Activated naive CD8-positive, alpha-beta T cell treated with anti-CD3 and anti-CD28 coated beads for 36 hours (primary cell): ENCODE measurements around the gene DSCAM. TPM values are rescaled to one million over a fixed set of nuclear protein-coding genes. Genes with fewer than 3 reads are reported as not detected.

ENCODE experiments used
- DNase-seq: peaks from one replicate; pipeline ENCODE4 v3.0.0; 2021
- H3K27ac Mint-ChIP-seq: one replicate; pipeline ENCODE4 v1.8.0; 2022; ENCODE audit warnings: mild to moderate bottlenecking, moderate library complexity, mixed read lengths
- H3K27me3 Mint-ChIP-seq: one replicate; pipeline ENCODE4 v1.8.0; 2022; ENCODE audit warnings: mild to moderate bottlenecking, mixed read lengths
- H3K36me3 Mint-ChIP-seq: one replicate; pipeline ENCODE4 v1.8.0; 2021; ENCODE audit warnings: mild to moderate bottlenecking, mixed read lengths
- H3K4me1 Mint-ChIP-seq: one replicate; pipeline ENCODE4 v1.8.0; 2021; ENCODE audit warnings: mixed read lengths
- H3K4me3 Mint-ChIP-seq: one replicate; pipeline ENCODE4 v1.8.0; 2022; ENCODE audit warnings: mild to moderate bottlenecking, moderate library complexity, mixed read lengths
- H3K9me3 Mint-ChIP-seq: one replicate; pipeline ENCODE4 v1.8.0; 2022; ENCODE audit warnings: mixed read lengths
- total RNA-seq, 2 experiments: library from RNA; stranded (reverse); gene quantifications; one replicate each; pipeline ENCODE4 v1.2.3, GENCODE V29; 2021

The DSCAM gene
- total RNA-seq, 2 experiments from 2014 or later, result not detected

- H3K9me3 Mint-ChIP-seq, result peaks cover 6% of the 10 kb centered on the region
Observed at GRCh38 chr21:40254540-40255465, 592.2 kb downstream of the DSCAM start.

GRCh38 chr21:40253112-40253511 lies 593.8 kb downstream of the DSCAM start:
- Mint-ChIP-seq H3K27ac (no peak overlapping the region), H3K27me3 (no peaks in the 10 kb centered on the region), H3K4me3 (no peak overlapping the region), H3K4me1 (no peaks in the 10 kb centered on the region), H3K36me3 (no peaks in the 10 kb centered on the region), H3K9me3 (peaks cover 13% of the 10 kb centered on the region)
- no peak for DNase-seq

More at GRCh38 chr21:40254540-40255465, 592.2 kb downstream of the DSCAM start:
- H3K27me3 Mint-ChIP-seq, result no peaks in the 10 kb centered on the region
- no peak for DNase-seq
- H3K36me3 Mint-ChIP-seq, result no peaks in the 10 kb centered on the region
- no peaks in the 10 kb centered on the region for H3K4me1 Mint-ChIP-seq
- no peak overlapping the region for H3K27ac Mint-ChIP-seq
- H3K4me3 Mint-ChIP-seq, result no peak overlapping the region

GRCh38 chr21:40250514-40251294 lies 596.3 kb downstream of the DSCAM start:
- peaks cover 18% of the 10 kb centered on the region for H3K9me3 Mint-ChIP-seq

GRCh38 chr21:40244981-40245380 lies 602.0 kb downstream of the DSCAM start:
- no peak for DNase-seq
- H3K36me3 Mint-ChIP-seq, result no peaks in the 10 kb centered on the region
- no peak overlapping the region for H3K4me3 Mint-ChIP-seq
- peaks cover 14% of the 10 kb centered on the region for H3K9me3 Mint-ChIP-seq
- no peak overlapping the region for H3K27ac Mint-ChIP-seq
- H3K4me1 Mint-ChIP-seq, result no peaks in the 10 kb centered on the region
- no peaks in the 10 kb centered on the region for H3K27me3 Mint-ChIP-seq

More at GRCh38 chr21:40250514-40251294, 596.3 kb downstream of the DSCAM start:
- Mint-ChIP-seq H3K36me3 (no peaks in the 10 kb centered on the region), H3K27ac (no peak overlapping the region), H3K4me1 (no peaks in the 10 kb centered on the region), H3K27me3 (no peaks in the 10 kb centered on the region), H3K4me3 (no peak overlapping the region)
- DNase-seq, result no peak

- H3K27me3 Mint-ChIP-seq, result no peaks in the 10 kb centered on the region
- no peaks in the 10 kb centered on the region for H3K4me1 Mint-ChIP-seq
- peaks cover 11% of the 10 kb centered on the region for H3K9me3 Mint-ChIP-seq
Observed at GRCh38 chr21:40243685-40244084, 603.3 kb downstream of the DSCAM start.

GRCh38 chr21:40242586-40243265 lies 604.2 kb downstream of the DSCAM start:
- no peaks in the 10 kb centered on the region for H3K27me3 Mint-ChIP-seq
- DNase-seq, result no peak
- H3K27ac Mint-ChIP-seq, result no peak overlapping the region
- H3K4me1 Mint-ChIP-seq, result no peaks in the 10 kb centered on the region
- no peak overlapping the region for H3K4me3 Mint-ChIP-seq
- peaks cover 6% of the 10 kb centered on the region for H3K9me3 Mint-ChIP-seq
- H3K36me3 Mint-ChIP-seq, result no peaks in the 10 kb centered on the region

More at GRCh38 chr21:40243685-40244084, 603.3 kb downstream of the DSCAM start:
- no peak overlapping the region for H3K27ac Mint-ChIP-seq
- H3K4me3 Mint-ChIP-seq, result no peak overlapping the region
- DNase-seq, result no peak
- H3K36me3 Mint-ChIP-seq, result no peaks in the 10 kb centered on the region

- peaks cover 2% of the 10 kb centered on the region for H3K9me3 Mint-ChIP-seq
- no peaks in the 10 kb centered on the region for H3K4me1 Mint-ChIP-seq
- no peaks in the 10 kb centered on the region for H3K36me3 Mint-ChIP-seq
- H3K4me3 Mint-ChIP-seq, result no peak overlapping the region
- DNase-seq, result no peak
- H3K27me3 Mint-ChIP-seq, result peaks cover 9% of the 10 kb centered on the region
- no peak overlapping the region for H3K27ac Mint-ChIP-seq
Observed at GRCh38 chr21:40235528-40235927, 611.4 kb downstream of the DSCAM start.

- H3K36me3 Mint-ChIP-seq, result no peaks in the 10 kb centered on the region
- no peaks in the 10 kb centered on the region for H3K9me3 Mint-ChIP-seq
- DNase-seq, result no peak
- no peaks in the 10 kb centered on the region for H3K4me1 Mint-ChIP-seq
- no peak overlapping the region for H3K4me3 Mint-ChIP-seq
- no peak overlapping the region for H3K27ac Mint-ChIP-seq
- peaks cover 9% of the 10 kb centered on the region for H3K27me3 Mint-ChIP-seq
Observed at GRCh38 chr21:40231979-40232378, 615.0 kb downstream of the DSCAM start.

- no peak overlapping the region for H3K4me3 Mint-ChIP-seq
- no peaks in the 10 kb centered on the region for H3K9me3 Mint-ChIP-seq
Observed at GRCh38 chr21:40227096-40227495, 619.9 kb downstream of the DSCAM start.

GRCh38 chr21:40215941-40216340 lies 631.0 kb downstream of the DSCAM start:
- no peaks in the 10 kb centered on the region for H3K4me1 Mint-ChIP-seq
- no peak overlapping the region for H3K27ac Mint-ChIP-seq
- DNase-seq, result no peak
- H3K27me3 Mint-ChIP-seq, result peaks cover 8% of the 10 kb centered on the region
- H3K36me3 Mint-ChIP-seq, result no peaks in the 10 kb centered on the region
- H3K9me3 Mint-ChIP-seq, result no peaks in the 10 kb centered on the region
- no peak overlapping the region for H3K4me3 Mint-ChIP-seq

More at GRCh38 chr21:40227096-40227495, 619.9 kb downstream of the DSCAM start:
- peaks cover 8% of the 10 kb centered on the region for H3K27me3 Mint-ChIP-seq
- no peaks in the 10 kb centered on the region for H3K4me1 Mint-ChIP-seq
- H3K36me3 Mint-ChIP-seq, result no peaks in the 10 kb centered on the region
- no peak for DNase-seq
- H3K27ac Mint-ChIP-seq, result no peak overlapping the region

- no peak overlapping the region for H3K4me3 Mint-ChIP-seq
- no peaks in the 10 kb centered on the region for H3K9me3 Mint-ChIP-seq
- no peaks in the 10 kb centered on the region for H3K36me3 Mint-ChIP-seq
- H3K4me1 Mint-ChIP-seq, result no peaks in the 10 kb centered on the region
- no peak overlapping the region for H3K27ac Mint-ChIP-seq
- no peaks in the 10 kb centered on the region for H3K27me3 Mint-ChIP-seq
- DNase-seq, result no peak
Observed at GRCh38 chr21:40210251-40210650, 636.7 kb downstream of the DSCAM start.

- Mint-ChIP-seq H3K27ac (no peak overlapping the region), H3K9me3 (no peaks in the 10 kb centered on the region), H3K4me1 (no peaks in the 10 kb centered on the region), H3K36me3 (no peaks in the 10 kb centered on the region), H3K27me3 (peaks cover 3% of the 10 kb centered on the region), H3K4me3 (no peak overlapping the region)
- DNase-seq, result no peak
Observed at GRCh38 chr21:40208948-40209345, 638.0 kb downstream of the DSCAM start.

- Mint-ChIP-seq H3K36me3 (no peaks in the 10 kb centered on the region), H3K27me3 (peaks cover 3% of the 10 kb centered on the region), H3K9me3 (no peaks in the 10 kb centered on the region), H3K4me3 (no peak overlapping the region), H3K27ac (no peak overlapping the region), H3K4me1 (no peaks in the 10 kb centered on the region)
- no peak for DNase-seq
Observed at GRCh38 chr21:40208206-40208947, 638.6 kb downstream of the DSCAM start.

- DNase-seq, result no peak
- no peak overlapping the region for H3K27ac Mint-ChIP-seq
- H3K4me3 Mint-ChIP-seq, result no peak overlapping the region
- no peaks in the 10 kb centered on the region for H3K4me1 Mint-ChIP-seq
- H3K27me3 Mint-ChIP-seq, result peaks cover 3% of the 10 kb centered on the region
- H3K9me3 Mint-ChIP-seq, result peaks cover 2% of the 10 kb centered on the region
- H3K36me3 Mint-ChIP-seq, result no peaks in the 10 kb centered on the region
Observed at GRCh38 chr21:40200946-40201345, 646.0 kb downstream of the DSCAM start.
